CD4-positive, alpha-beta T cell treated with Interleukin-10 for 1 hour (primary cell): Measurements from ENCODE around the gene FOXI2.

Source experiments
- DNase-seq: peaks from one replicate; pipeline ENCODE4 v3.0.0-alpha.2; 2020

Gene FOXI2

DNA sequence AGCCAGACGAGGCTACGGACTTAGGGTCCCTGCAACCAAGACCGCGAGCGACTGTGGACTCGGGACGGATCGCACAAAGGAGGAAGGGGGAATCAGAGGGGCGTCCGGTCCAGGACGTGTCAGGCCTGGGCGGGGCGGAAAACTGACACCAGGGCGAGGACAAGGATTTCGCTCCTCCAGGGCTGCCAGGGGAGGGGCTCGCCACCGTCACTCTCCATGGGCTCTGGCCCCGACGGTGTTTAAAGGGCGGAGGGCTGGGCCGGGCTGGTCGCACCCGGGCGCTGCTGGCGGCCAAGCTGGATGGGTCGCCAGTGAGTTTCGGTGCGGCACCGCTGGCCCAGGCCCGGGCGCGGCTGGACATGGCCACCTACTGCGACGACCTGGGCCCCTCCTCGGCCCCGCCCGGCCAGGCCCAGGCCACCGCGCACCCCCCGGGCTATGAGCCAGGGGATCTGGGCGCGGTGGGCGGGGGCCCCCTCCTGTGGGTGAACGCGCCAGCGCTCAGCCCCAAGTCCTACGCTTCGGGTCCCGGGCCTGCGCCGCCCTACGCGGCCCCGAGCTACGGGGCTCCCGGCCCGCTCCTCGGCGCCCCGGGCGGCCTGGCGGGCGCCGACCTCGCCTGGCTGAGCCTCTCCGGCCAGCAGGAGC is at the start of gene FOXI2:
TSS of gene FOXI2 (plus strand) at position 271 of the 648 bp plus-strand sequence. CDS start at position 360, 89 bp downstream.
- no peak for DNase-seq

DNA sequence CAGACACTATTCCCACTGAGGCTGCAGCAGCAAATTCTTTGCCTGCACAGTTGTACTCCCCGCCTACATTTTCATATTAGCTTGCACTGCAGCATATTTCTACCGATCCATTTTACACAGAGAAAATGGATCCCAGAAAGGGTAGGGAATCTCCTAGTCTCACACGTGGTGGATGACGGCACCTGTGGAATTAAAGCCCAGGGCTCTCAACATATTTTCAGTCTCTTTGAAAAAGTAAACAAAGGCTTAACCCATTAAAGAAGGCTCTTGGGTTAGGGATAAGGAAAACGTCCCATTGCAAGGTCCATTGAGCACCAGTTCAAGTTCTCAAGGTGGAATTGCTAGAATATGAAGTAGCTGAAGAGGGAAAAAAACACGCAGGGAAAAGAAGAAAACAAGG is 49.4 kb upstream of the FOXI2 start:
- DNase-seq, result no peak

DNA sequence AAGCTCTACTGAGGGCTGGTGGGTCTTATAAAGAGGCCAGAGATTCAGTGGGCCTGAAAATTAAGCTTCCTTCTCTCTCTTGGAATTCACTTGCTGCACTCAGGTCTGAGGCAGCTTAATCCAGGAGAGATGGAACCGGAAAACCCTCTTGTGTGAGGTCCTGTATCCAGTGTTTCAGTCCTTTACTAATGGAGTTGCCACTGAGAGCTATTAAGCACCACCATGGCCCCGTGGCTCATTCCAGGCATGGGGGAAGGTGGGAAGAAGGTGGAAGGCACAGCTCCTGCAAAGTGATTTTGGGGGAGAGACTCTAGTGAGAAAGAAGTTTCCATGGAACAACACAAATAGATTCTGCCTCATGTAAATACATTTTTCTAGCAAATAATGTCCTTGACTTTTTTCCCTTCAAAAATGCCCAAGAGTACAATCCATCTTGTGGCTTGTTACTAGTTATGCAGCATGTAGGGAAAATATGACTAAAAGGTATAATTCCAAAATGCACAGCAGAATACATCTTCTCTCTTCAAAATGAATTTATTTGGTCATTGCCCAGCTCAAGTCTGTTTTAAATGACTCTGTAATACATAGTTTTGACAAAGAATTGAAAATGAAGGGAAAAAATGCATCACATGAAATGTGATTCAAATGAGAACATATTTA is 46.7 kb upstream of the FOXI2 start:
- DNase-seq, result no peak

DNA sequence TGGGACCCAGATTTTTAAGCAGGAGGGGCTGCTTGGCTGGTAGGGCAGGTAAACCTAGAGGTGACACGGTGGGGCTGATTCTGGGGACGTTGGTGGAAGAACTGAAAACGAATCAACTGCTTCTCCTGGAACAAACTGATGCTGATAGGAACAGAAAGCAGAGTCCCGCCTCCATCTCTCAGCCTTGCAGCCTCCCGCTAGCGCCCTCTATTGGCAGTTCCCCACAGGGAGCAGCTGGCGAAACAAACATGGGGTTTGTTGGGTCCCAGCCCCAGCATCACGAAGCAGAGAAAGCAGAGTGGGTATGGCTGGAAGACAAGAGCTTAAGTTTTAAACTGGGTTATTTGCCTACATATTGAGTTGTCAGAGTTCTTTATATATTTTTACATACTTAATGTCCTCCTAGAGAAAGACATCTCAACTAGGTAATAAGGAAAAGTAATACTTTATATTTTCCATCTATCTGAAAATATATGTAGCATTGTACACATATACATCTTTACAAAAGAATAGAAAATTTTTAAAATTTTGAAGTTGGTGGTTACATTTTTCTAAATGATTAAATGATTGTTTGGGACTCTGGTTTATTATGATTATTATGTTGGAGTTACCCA is 42.3 kb upstream of the FOXI2 start:
- no peak for DNase-seq

DNA sequence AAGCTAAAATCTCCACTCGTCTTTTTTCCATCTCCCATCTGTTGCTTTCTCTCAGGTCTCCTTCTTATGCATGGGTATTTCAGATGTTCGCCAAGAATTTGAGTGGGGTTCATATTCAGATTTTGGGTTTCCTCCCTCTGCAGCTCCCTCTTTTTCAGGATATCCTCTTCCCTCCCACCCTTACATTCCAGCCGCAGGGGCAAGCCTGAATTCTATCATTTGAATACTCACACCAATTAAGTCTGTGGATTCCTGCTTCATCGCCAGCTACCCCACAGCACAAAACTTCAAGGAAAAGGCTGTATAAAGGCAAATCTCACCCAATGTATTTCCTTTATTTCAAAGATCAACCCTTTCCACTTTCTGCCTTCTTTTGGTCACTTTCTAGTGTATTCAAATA is 41.6 kb upstream of the FOXI2 start:
- DNase-seq, result no peak

DNA sequence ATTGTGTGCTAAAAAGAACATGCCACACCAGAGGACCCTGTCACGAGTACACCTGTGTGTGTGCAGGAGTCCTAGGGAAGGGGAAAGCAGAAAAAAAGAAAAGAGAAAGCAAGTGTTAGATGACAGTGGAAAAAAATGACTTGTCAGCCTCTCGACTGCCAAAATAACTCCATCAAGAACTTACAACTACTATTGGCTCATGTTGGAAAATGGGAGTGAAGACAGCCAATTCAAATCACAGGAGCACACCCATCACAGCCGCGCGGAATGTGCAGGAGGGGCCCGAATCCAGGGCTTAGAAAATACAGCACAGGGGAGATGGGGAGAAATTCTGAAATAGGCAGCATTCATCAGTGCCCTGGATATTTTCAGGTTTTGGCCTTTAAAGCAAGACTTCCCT is 38.1 kb upstream of the FOXI2 start:
- DNase-seq, result no peak

DNA sequence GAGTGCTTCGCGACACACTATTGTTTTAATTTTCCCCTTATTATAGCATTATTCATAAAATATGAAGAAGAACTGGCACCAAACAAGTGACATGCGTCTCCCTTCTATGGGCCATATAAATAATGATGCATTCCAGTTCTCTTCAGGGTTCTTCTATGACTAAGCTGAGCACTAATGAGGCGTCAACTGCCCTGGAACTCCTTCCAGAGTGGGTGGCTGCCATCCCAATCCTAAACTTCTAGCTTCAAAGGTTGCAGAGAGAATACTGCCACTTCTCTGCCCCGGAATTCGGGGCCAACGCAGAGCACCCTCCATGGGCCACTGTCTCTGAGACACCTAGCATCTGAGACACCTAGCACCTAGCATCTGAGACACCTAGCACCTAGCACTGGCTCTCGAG is 37.7 kb upstream of the FOXI2 start:
- no peak for DNase-seq

DNA sequence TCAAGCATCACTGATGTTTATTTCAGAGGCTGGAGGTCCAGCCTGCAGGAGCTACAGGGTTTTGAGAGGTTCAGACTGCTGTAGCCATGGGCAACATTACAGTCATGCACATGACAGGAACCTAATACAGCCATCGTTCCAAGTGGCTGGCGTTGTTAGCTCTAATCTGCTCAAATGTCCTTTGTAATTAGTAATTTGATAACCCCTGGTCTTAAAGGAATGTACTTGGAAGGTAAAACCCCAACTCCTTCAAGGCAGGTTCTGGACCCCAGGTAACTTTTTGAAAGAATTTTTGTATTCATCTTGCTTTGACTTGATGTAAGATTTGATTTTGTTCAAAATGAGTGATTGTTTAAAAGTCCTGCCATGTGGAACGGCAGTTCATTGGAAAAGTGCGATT is 34.7 kb upstream of the FOXI2 start:
- no peak for DNase-seq

DNA sequence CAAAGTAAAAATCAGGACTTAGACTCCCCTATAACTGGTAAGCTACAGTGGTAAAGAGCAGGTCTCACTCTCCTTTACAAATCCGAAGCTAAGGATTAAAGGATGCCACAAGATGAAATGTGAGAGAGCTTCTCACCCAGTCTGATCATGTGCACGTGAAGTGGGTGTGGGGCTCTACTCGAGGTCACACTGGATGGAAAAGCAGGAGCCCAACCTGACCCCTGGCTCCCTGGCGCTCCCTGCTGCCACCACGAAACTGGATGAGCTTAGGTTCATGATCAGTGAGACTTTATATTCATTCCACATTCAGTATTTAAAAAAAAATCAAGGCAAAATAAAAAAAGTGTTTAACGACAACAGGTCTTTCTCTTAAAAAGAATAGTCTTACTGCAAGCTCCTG is 21.7 kb upstream of the FOXI2 start:
- no peak for DNase-seq

DNA sequence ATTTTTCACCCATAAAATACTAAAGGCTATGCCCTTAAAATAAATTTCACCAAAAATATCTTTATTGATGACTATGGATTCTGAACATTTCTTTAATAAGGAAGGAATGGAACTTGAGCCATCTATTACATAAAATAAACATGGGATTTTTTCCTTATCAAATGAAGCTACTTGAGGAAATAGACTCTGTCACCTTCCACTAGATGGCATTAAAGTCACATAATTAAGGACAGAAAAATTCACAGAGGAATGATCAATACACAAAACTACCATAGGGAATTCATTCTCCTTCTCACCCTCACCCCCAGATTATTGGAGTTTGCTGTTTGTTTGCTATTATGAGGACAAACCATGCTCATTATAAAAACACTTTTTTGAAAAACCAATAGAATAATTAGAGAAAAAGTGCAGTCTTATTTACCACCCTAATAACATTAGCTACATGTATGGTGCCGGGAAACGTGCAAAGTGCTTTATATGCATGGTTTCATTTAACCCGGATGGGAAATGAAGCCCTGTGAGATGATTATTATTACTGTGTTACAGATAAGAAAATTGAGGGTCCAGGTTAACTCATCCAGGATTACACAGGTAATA is 21.1 kb upstream of the FOXI2 start:
- no peak for DNase-seq

DNA sequence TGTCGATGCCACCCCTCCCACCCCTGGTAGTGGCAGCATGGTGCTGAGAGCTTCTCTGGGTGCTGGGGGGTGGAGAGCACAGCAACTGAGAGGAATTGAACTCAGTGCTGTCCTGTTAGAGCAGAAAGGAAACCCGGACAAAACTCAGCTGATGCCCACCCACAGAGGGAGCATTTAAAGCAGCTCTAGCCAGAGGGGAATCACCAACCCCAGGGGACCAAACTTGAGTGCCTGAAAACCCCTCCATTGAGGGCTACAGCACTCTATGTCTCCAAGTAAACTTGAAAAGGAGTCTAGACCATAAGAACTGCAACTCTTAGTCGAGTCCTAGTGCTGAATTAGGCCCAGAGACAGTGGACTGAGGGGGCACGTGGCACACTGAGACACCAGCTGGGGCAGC is 16.8 kb upstream of the FOXI2 start:
- no peak for DNase-seq

DNA sequence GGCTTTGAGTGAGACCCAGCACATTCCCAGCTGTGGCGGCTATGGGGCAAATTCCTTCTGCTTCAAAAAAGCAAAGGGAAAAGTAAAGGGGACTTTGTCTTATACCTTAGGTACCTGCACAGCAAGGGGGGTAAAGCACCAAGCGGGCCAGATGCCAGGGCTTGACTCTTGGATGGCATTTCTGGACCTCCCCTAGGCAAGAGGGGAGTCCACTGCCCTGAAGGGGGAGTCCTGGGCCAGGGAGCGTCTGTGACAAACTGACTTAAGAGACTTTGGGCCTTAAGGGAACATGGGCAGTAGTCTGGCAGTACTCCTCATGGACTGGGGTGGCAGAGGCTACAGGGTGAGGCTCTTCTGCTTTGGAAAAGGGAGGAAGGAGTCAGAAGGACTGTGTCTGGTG is 16.1 kb upstream of the FOXI2 start:
- no peak for DNase-seq

DNA sequence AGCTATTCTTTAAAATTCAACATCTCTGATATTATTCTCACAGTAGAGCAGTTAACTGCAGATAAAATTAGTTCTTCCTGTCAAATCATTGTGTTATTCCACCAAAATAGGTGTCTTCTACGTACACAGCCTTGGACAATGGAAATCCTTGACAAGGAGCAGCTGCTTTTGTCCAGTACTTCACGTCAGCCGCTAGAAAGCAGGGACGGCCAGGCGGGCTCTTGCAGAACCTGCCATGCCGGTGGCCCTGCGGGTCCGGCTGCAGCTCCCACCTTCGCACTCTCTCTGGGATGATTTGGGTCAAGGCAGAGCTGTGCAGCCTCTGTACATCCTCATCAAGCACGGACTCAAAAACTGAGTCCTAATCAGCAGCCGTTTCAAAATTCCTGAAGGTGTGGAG is 2.2 kb upstream of the FOXI2 start:
- no peak for DNase-seq

DNA sequence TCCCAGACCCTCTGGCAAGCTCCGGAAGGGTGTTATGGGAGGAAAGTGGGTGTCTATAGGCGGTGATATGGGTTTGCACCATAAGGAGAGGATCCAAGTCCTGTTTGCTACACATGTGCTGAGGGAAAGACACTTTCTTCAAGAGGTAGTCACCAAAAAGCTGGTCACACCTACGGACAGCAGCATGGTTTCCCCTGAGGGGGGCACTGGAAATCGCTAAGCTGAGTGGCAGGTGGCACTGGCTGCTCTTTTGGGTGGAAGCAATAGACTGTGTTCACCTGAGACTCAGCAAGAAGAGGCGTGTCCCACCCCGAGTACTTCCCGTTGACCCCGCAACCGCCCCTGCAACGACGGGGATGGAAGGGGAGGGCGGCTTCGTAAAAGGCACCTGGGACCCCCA is 1.8 kb upstream of the FOXI2 start:
- no peak for DNase-seq

DNA sequence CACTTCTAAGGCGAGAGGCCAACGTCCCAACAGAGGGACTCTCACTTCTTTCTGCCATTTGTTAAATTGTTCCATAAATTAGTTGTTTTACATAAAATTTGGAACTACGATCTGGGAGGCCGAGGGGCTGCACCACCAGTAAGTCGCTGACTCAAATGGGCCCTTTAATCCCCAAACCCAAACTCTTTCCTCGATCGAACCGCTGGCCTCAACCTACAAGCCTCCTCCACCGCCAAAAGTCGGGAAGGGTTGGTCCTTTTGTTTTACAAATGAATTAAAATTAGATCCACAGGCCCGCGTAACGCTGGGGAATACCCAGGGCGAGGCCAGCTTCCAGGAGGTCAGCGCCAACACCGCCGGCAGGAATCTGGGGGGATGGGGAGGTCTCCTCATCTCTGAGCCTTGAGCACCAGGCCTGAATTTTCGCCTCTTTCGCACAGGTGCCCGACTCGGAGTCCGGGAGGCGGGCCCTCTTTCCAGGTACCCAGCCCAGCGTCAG is 1.2 kb upstream of the FOXI2 start:
- DNase-seq, result no peak

DNA sequence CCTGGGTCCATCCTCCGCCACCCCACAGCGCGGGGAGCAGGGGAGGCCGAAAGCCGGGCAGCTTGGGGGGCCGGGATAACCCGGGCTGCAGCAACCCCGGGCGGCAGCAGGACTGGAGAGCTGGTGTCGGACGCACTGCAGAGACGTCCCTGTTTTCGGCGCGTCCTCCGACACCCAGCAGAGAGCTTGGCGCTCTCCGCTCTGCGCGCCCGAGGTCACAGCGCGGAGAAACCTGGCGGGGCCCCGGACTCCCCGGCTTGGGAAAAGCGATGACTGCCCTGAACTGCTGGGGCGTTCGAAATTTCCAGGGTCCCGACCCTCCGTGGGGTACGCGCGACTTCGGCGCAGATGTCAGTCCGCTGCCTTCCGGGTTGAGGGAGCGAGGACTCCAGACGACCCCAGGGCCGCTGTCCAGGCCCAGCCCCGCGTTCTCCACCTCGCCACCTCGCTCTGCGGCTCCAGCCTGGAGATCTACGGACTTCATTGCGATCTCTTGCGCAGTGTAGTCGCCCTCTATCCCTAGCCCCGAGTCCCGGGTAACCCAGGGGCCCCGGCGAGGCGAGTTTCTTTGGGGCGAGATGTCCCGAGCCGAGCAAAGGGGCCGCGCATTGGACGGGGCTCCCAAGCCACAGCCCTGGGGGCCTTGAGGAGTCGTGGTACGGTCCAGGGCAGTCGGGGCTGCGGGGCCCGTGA is 617 bp upstream of the FOXI2 start:
- no peak for DNase-seq

DNA sequence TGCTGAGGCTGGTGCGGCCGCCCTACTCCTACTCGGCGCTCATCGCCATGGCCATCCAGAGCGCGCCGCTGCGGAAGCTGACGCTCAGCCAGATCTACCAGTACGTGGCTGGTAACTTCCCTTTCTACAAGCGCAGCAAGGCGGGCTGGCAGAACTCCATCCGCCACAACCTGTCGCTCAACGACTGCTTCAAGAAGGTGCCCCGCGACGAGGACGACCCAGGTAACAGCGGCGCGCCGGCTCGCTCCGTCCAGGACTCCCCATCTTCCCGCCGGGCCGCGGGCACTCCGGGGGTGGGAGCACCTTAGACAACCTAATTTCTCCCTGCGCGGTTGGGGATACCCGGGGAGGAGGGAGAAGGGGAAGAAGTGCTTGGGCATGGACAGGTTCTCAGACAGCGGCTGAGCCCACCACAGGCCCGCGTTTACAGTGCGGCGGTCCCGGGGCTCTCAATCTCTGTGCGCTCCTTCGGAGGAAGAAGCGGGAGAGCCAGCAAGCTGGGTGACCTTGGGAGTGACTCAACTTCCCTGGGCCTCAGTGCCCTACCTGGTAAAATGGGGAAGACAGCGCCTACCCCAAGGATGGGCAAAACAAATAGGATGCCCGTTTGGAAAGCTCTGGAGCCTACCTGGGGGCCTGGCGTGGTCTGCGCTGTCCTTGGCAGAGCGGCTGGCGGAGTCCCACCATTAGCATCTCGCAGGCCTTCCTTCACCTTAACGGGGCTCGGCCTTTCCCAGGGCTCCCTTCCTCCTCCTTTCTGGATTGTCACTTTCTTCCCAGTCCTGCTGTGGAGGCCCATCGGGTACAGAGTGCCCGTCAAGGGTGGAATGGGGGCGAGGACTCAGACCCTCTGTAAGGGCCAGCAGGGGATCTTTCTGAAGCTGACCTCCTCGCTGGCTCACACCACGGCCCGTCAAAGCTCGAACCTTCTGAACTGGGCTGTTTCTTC is 852 bp downstream of the FOXI2 start:
- no peak for DNase-seq

DNA sequence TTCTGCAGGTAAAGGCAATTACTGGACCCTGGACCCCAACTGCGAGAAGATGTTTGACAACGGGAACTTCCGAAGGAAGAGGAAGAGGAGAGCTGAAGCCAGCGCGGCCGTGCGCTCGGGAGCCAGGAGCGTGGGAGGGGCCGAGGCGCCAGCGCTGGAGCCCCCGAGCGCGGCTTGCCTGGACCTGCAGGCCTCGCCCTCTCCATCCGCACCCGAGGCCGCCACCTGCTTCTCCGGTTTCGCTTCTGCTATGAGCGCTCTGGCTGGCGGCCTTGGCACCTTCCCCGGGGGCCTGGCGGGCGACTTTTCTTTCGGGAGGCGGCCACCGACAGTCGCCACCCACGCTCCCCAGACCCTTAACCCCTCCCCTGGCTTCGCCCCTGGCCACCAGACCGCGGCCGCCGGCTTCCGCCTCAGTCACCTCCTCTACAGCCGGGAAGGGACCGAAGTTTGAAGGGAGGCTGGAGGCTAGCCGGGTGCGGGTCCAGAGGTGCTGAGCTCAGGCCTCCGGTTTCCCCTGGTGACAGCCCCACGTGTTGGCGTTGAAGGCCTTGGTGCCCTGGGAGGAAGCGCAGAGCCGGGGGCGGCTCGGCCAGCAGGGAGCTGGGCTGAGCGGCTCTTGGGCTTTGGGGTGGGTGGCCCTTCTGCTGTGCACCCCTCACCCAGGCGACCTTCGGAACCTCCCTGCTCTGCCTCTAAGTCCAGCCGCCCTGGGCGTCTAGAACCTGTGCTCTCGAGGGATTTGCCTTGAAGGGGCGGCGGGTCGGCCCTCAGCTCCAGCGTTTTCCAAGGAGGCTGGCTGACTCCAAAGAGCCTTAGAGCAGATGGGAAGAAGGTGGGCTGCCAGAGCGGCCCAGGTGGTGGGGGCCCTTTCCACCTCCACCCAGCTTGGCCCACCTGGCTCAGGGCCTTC is 1.8 kb downstream of the FOXI2 start:
- no peak for DNase-seq

DNA sequence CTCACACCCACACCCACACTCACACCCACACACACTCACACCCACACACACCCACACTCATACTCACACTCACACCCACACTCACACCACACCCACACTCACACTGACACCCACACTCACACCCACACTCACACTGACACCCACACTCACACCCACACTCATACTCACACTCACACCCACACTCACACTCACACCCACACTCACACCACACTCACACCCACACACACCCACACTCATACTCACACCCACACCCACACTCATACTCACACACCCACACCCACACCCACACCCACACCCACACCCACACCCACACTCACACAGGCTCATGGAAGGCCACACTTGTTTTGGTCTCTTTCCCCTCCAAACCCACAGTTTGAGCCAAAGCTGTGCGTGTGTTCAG is 2.9 kb downstream of the FOXI2 start:
- DNase-seq, result no peak

DNA sequence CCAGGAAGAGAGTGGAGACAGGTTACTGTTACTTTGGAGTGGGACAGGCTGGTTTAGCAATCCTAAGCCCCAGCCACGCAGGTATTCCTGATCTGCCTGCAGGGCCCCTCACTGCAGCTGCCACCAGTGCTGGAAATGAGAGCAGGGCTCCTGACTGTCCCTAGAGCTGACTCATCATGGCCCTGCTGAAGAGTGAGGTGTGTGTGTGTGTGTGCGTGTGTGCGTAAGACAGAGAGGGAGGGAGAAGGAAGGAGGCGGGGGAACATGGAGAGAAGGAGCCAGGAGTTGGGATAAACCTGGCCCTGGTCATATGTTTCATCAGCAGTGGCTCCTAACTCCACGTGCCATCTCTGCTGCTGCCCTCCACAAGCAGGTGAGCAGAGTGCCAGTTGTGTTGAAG is 3.6 kb downstream of the FOXI2 start:
- no peak for DNase-seq

DNA sequence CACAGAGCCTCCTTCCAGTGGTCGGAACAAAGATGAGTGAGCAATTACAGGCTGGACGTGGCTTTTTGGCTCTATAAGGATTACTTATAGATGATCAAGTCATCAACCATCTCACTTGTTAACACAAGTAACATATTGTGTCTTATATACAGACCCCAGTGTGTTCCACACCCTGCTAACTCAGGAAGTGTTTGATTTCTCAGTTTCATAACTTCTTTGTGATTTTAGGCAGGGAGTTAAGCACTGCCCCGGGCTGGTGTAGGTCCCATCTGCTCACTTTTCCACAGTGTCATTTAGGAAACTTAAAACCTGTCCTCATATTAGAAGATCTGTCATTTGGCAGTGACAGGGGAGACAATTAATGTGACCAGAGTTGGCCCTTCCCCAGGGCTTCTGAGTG is 6.2 kb downstream of the FOXI2 start:
- DNase-seq, result no peak
